Stimulated activated CD4-positive, alpha-beta T cell treated with anti-CD3 and anti-CD28 coated beads, Interleukin-1b, Interleukin-23, amount 100 ng/mL, for 24 hours (primary cell): ENCODE results near the gene DDX43.
"Not testable (repeated sequence)": the region's sequence is repeated elsewhere in the genome, so short reads cannot be mapped to it uniquely, and the experiment has no call there.

ENCODE experiments used
- DNase-seq, 4 experiments: peaks; one replicate each; pipeline ENCODE4 v3.0.0-alpha.2; 2020; ENCODE audit warnings: low read depth in 4 of 4, low spot score in 1 of 4

DDX43 gene

GRCh38 chr6:73388800-73389512, 5.7 kb upstream of the DDX43 start:
- peak; percentile 13 to 38 (median 16) for DNase-seq

- DNase-seq = no peak
Measured at GRCh38 chr6:73389854-73390253, 4.8 kb upstream of the DDX43 start.

- DNase-seq = no peak
Measured at GRCh38 chr6:73391675-73392074, 3.0 kb upstream of the DDX43 start.

- not testable (repeated sequence) for DNase-seq
Measured at GRCh38 chr6:73392188-73392587, 2.4 kb upstream of the DDX43 start.

- no peak for DNase-seq
Measured at GRCh38 chr6:73393278-73393677, 1.4 kb upstream of the DDX43 start.

GRCh38 chr6:73395875-73396274, 1.2 kb downstream of the DDX43 start:
- DNase-seq = no peak

GRCh38 chr6:73400656-73401055, 6.0 kb downstream of the DDX43 start:
- DNase-seq = no peak

- DNase-seq = no peak
Measured at GRCh38 chr6:73409395-73409794, 14.8 kb downstream of the DDX43 start.

GRCh38 chr6:73413102-73413501, 18.5 kb downstream of the DDX43 start:
- no peak for DNase-seq

GRCh38 chr6:73418081-73418741, 23.6 kb downstream of the DDX43 start:
- DNase-seq = no peak

GRCh38 chr6:73421534-73421933, 26.9 kb downstream of the DDX43 start:
- DNase-seq = no peak

- DNase-seq = no peak
Measured at GRCh38 chr6:73435236-73435635, 40.6 kb downstream of the DDX43 start.

- no peak for DNase-seq
Measured at GRCh38 chr6:73443555-73443954, 48.9 kb downstream of the DDX43 start.

- DNase-seq = peak in 3 of 4 experiments; percentile 8 to 36 (median 23)
Measured at GRCh38 chr6:73451223-73452106, 56.8 kb downstream of the DDX43 start.

GRCh38 chr6:73452107-73452461, 57.5 kb downstream of the DDX43 start, which contains the start of gene CGAS:
Gene CGAS (minus strand): TSS chr6:73452297. CDS start chr6:73452181, 116 bp downstream.
- peak; percentile 42 to 77 (median 56) for DNase-seq

GRCh38 chr6:73455865-73456629, 61.4 kb downstream of the DDX43 start:
- DNase-seq = no peak

- DNase-seq = not testable (repeated sequence)
Measured at GRCh38 chr6:73459474-73459873, 64.8 kb downstream of the DDX43 start.

- no peak for DNase-seq
Measured at GRCh38 chr6:73460056-73460455, 65.4 kb downstream of the DDX43 start.

GRCh38 chr6:73461537-73462350, 67.1 kb downstream of the DDX43 start, which contains the start of gene MTO1:
Gene MTO1 (plus strand): TSS chr6:73461737. CDS start chr6:73461855, 118 bp downstream.
- DNase-seq = peak; percentile 54 to 78 (median 68)
